Tibial nerve (tissue), 4 donors: ENCODE data around the gene NDUFS8. TPM values are rescaled to one million over a fixed set of nuclear protein-coding genes. Genes with fewer than 3 reads are reported as not detected.

Source experiments
- DNase-seq, 2 donors: peaks; one replicate each; pipeline ENCODE4 v3.0.0-alpha.2; 2019; ENCODE audit warnings: low spot score in 2 of 2
- H3K27ac ChIP-seq, 4 donors: fragments of 200-600 bp; sonication (generic) in 3 of 4; one replicate each; pipeline ENCODE4 v1.5.1; 2017 to 2019; ENCODE audit warnings: mild to moderate bottlenecking in 1 of 4
- H3K27me3 ChIP-seq, 2 donors: fragments of 200-600 bp; sonication (generic) in 1 of 2; one replicate each; pipeline versions ENCODE4 v1.5.1 to v1.6.0; 2017 to 2019
- H3K36me3 ChIP-seq, 3 donors: fragments of 200-600 bp; sonication (generic); one replicate each; pipeline ENCODE4 v1.5.1; 2018 to 2019
- H3K4me1 ChIP-seq, 4 donors: fragments of 200-600 bp; sonication (generic) in 3 of 4; one replicate each; pipeline ENCODE4 v1.5.1; 2017 to 2019
- H3K4me3 ChIP-seq, 4 donors: fragments of 200-600 bp; sonication (generic) in 3 of 4; one replicate each; pipeline ENCODE4 v1.5.1; 2017 to 2019; ENCODE audit warnings: mild to moderate bottlenecking in 1 of 4, moderate library complexity in 1 of 4
- H3K9me3 ChIP-seq, 4 donors: fragments of 200-600 bp; sonication (generic) in 3 of 4; one replicate each; pipeline ENCODE4 v1.5.1; 2017 to 2019
- EP300 ChIP-seq, 2 donors: sonication (generic); formaldehyde crosslinking; IDR thresholded peaks; one replicate each; pipeline ENCODE4 v1.6.1; 2017; ENCODE audit warnings: antibody characterized with exemption in 2 of 2, mild to moderate bottlenecking in 1 of 2
- POLR2A ChIP-seq, 2 donors: fragments of 450-650 bp; IDR thresholded peaks; one replicate each; pipeline ENCODE4 v1.6.1; 2017; ENCODE audit warnings: antibody characterized with exemption in 2 of 2, mild to moderate bottlenecking in 2 of 2, moderate library complexity in 2 of 2
- WGBS, 2 donors: methylation state at CpG; one replicate each; pipeline ENCODE4 v1.1.5; 2018; 5-methylcytosine and 5-hydroxymethylcytosine counted together
- total RNA-seq, 4 donors: library from RNA; depleted of rRNA; stranded (reverse); fragments of >200 nt; gene quantifications; one replicate each; pipeline ENCODE4 v1.1.0, GENCODE V29; 2016
- TF ChIP-seq, protein P1 (sequence below), 5 experiments: fragments of 200-600 bp in 3 of 5; fragments of 450-650 bp in 2 of 5; sonication (generic) in 3 of 5; IDR thresholded peaks; one replicate each; pipeline ENCODE4 v1.5.1; 2016 to 2019; ENCODE audit warnings: antibody characterized with exemption in 5 of 5, mild to moderate bottlenecking in 3 of 5, moderate library complexity in 2 of 5

The NDUFS8 gene
- total RNA-seq, 4 donors from 2014 or later: 143 to 205 (median 180) TPM

DNA sequence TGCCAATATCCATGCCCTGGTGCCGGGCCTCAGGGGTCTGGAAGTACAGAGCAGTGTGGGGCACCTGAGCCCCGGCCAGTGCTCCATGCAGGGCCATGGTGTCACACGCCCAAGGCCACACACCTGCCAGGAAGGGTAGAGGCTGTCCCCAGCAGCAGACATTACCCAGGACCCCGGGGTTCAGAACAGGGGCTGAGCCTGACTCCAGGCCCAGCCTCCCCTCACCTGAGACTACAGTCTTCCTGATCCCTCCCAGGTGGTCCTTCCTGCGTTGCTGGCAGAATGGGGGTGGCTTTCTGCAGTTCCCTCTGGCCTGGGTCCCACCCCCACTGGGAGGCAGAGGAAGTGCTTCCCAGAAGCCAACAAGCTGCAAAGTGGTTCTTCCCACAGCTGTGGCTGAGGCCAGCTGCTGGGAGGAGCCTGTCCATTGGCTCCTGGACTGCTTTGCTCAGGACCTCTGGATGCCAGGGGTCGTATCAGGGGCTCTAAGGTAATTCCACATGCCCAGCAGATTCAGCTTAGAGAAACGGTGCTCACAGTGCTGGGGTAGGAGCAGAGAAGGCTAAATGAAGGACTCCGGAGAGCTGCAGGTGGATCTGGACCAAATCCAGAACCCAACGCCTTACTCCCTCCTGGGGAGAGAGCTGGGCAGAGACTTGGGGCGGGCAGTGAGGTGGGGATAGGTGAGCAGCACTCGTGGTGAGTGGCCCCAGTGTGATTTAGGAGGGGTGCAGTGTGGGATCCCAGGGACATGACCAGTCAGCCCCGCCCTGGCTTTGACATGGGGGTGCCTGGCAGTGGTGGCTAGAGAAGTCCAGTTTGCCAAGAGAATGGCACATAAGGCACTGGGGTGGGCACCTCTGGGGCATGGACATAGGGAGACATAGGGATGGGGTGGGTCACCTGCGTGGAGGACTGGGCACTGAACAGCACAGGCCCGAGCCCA is 21.0 kb downstream of the NDUFS8 start:
- peaks cover 0 to 73% (median 15%) of the 10 kb centered on the region in 3 donors for H3K36me3 ChIP-seq
- peaks cover 0 to 4% (median 0%) of the 10 kb centered on the region in 4 donors for H3K4me1 ChIP-seq
- TF ChIP-seq, protein P1, sequence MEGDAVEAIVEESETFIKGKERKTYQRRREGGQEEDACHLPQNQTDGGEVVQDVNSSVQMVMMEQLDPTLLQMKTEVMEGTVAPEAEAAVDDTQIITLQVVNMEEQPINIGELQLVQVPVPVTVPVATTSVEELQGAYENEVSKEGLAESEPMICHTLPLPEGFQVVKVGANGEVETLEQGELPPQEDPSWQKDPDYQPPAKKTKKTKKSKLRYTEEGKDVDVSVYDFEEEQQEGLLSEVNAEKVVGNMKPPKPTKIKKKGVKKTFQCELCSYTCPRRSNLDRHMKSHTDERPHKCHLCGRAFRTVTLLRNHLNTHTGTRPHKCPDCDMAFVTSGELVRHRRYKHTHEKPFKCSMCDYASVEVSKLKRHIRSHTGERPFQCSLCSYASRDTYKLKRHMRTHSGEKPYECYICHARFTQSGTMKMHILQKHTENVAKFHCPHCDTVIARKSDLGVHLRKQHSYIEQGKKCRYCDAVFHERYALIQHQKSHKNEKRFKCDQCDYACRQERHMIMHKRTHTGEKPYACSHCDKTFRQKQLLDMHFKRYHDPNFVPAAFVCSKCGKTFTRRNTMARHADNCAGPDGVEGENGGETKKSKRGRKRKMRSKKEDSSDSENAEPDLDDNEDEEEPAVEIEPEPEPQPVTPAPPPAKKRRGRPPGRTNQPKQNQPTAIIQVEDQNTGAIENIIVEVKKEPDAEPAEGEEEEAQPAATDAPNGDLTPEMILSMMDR (IDR thresholded peaks at IDR 0.05): no peak
- TF ChIP-seq EP300 (IDR thresholded peaks at IDR 0.05): no peak
- TF ChIP-seq POLR2A (IDR thresholded peaks at IDR 0.05): no peak
- no peak overlapping the region for H3K4me3 ChIP-seq
- DNase-seq: no peak
- 75 to 77% methylated on average over 13 to 14 of the region's 14 CpGs for WGBS, 2 donors
- H3K27me3 ChIP-seq: no peaks in the 10 kb centered on the region
- H3K27ac ChIP-seq: no peak overlapping the region
- no peaks in the 10 kb centered on the region for H3K9me3 ChIP-seq

DNA sequence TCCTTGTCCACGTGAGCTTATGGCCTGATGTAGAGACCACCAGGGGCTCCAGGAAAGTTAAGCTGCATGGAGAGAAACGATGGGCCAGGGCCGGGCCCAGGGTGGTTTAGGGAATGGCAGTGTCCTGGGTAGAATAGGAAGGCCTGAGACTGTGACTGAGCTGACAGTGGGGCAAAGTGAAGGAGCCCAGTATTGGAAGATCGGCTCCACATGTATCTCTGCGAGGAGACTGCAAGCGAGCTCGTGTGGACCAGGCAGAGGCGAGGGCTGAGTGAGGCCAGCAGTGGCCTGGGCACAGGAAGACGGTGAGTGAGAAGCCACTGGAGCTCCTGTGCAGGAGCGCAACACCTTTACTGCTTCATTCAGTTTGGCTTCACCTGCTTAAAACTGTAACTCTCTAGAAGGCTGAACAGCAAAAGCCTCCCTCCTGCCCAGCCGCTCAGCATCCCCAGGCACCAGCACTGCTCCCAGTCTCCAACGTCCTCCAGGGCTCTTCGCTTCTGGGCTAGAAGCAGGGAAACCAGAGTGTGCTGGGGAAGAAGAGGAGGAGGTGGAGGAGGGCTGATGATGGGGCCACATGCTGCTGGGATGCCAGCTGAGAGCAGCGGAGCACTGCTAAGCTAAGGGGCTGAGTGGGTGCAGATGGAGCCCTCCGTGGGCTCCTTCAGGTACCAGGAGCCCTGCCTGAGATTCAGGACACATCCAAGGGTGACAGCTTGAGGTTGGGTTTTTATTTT is 21.8 kb downstream of the NDUFS8 start:
- no peak for TF ChIP-seq EP300 (IDR thresholded peaks at IDR 0.05)
- TF ChIP-seq, protein P1 (IDR thresholded peaks at IDR 0.05): no peak
- no peak for TF ChIP-seq POLR2A (IDR thresholded peaks at IDR 0.05)
- H3K4me3 ChIP-seq: no peak overlapping the region
- no peak overlapping the region for H3K27ac ChIP-seq
- H3K36me3 ChIP-seq: peaks cover 0 to 73% (median 15%) of the 10 kb centered on the region in 3 donors
- peaks cover 0 to 4% (median 0%) of the 10 kb centered on the region in 4 donors for H3K4me1 ChIP-seq
- no peak for DNase-seq
- H3K9me3 ChIP-seq: no peaks in the 10 kb centered on the region
- H3K27me3 ChIP-seq: no peaks in the 10 kb centered on the region
- 85 to 88% methylated on average over 15 of the region's 15 CpGs for WGBS, 2 donors

DNA sequence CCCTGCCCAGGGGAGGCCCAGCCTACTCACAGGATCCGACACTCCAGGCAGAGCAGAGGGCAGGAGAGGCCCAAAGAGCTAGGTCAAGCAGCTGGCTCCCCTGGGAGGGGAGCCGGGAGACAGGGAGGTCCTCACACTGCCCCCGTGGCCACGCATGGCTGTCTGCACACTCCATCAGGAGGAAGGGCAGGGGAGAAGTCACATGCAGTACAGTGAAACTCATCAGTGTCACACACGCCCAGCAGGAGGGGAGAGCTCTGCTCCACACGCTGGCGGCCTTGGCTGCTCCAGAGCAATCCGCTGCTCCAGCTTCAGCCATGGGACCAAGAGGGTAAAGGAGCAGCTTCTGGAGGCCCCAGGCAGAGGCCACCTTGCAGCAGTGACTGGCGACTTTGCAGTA is 22.6 kb downstream of the NDUFS8 start:
- H3K9me3 ChIP-seq: no peaks in the 10 kb centered on the region
- no peak for TF ChIP-seq EP300 (IDR thresholded peaks at IDR 0.05)
- no peaks in the 10 kb centered on the region for H3K27me3 ChIP-seq
- no peak overlapping the region for H3K27ac ChIP-seq
- H3K4me1 ChIP-seq: peaks cover 0 to 4% (median 0%) of the 10 kb centered on the region in 4 donors
- 47 to 54% methylated on average over 8 to 9 of the region's 9 CpGs for WGBS, 2 donors
- peaks cover 0 to 73% (median 15%) of the 10 kb centered on the region in 3 donors for H3K36me3 ChIP-seq
- DNase-seq: no peak
- no peak overlapping the region for H3K4me3 ChIP-seq

DNA sequence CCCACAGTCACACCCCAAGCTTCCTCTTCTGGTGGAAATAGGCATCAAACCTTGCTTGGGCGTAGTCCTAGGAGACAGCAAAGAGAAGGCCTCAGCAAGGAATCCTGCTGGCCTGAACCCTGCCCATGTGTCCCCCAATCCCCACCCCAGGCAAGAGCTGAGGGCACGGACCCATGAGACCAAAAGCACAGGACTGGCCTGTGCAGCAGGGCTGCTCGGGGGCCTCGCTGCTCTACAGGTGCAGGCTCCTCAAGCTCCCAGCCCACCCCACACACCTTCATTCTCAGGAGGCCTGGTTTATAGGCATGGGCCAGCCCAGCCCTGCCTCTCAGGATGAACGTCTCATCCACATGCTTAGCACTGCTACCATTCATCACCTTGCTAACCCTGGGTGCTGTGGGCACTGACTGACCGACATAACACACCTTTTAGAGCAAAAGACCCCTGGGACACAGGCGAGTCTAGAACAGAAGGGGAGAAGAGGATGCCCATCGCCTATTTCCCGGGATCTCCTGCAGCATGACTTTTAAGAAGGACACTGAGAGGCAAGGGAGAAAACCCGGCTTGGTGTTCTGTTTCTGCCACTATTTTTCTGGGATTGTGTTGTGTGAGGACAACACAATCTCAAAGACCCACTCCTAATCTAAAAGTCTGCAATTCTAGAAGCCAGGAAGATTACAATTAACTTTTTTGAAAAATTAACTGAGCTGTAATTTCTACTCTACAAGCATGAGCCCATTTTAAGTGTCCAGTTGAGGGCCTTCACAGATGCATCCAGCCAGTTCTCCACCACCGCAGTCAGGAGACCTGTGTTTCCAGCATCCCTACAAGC is 23.7 kb downstream of the NDUFS8 start:
- H3K4me3 ChIP-seq: no peak overlapping the region
- DNase-seq: no peak
- peaks cover 0 to 74% (median 12%) of the 10 kb centered on the region in 3 donors for H3K36me3 ChIP-seq
- 89 to 90% methylated on average over 11 of the region's 11 CpGs for WGBS, 2 donors
- H3K9me3 ChIP-seq: no peaks in the 10 kb centered on the region
- peaks cover 0 to 4% (median 0%) of the 10 kb centered on the region in 4 donors for H3K4me1 ChIP-seq
- TF ChIP-seq POLR2A (IDR thresholded peaks at IDR 0.05) (no peak), EP300 (IDR thresholded peaks at IDR 0.05) (no peak)
- TF ChIP-seq, protein P1 (IDR thresholded peaks at IDR 0.05): no peak
- no peak overlapping the region for H3K27ac ChIP-seq
- H3K27me3 ChIP-seq: no peaks in the 10 kb centered on the region
